Ovary (tissue), 3 donors: ENCODE results near the gene PHYH.

Experiments used
- EP300 ChIP-seq: sonication (generic); formaldehyde crosslinking; IDR thresholded peaks from one replicate; pipeline ENCODE4 v1.6.1; 2017; ENCODE audit warnings: antibody characterized with exemption
- POLR2A ChIP-seq: fragments of 450-650 bp; IDR thresholded peaks from one replicate; pipeline ENCODE4 v1.6.1; 2017; ENCODE audit warnings: antibody characterized with exemption, mild to moderate bottlenecking, moderate library complexity
- TF ChIP-seq, protein P1 (sequence below), 3 donors: fragments of 450-650 bp in 2 of 3; fragments of 200-600 bp in 1 of 3; IDR thresholded peaks; one replicate each; pipeline versions ENCODE4 v1.5.1 to v1.8.0; 2016 to 2022; ENCODE audit warnings: antibody characterized with exemption in 3 of 3, mild to moderate bottlenecking in 1 of 3
- donor health status: DM: no; HTN: no; CAD: no.

DNA sequence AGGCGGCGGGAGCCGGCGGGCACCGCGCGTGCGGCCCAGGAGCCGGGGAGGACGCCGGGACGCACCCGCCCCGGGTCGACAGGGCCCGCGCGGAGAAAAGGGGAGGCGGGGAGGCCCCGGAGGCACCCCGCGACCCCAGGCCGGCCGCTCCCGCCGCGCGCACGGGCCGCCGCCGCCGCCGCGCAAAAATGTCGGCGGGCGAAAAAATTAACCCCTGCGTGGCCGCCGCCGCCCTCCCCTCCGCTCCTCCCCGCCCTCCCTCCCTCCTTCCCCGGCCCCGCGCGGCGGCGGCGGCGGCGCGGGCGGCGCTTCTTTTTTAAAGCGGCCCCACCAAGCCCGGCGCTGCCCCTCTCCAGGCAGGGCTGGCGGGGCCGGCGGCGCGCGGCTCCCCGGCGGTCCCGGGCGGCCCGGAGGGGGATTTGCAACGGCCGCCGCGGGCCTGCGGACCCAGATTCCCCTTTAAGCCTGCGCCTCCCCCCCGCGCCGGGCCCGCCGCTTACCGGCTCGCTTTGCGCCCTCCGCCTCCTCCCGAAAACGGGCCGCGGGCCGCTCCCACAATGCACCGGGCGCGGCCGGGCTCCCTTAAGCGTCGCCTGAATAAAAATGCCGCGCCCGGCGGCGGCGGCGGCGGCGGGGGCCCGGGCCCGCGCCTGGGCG is 47.8 kb upstream of the PHYH start:
- TF ChIP-seq EP300 (no peak), POLR2A (peak; percentile 29)
- TF ChIP-seq, protein P1, sequence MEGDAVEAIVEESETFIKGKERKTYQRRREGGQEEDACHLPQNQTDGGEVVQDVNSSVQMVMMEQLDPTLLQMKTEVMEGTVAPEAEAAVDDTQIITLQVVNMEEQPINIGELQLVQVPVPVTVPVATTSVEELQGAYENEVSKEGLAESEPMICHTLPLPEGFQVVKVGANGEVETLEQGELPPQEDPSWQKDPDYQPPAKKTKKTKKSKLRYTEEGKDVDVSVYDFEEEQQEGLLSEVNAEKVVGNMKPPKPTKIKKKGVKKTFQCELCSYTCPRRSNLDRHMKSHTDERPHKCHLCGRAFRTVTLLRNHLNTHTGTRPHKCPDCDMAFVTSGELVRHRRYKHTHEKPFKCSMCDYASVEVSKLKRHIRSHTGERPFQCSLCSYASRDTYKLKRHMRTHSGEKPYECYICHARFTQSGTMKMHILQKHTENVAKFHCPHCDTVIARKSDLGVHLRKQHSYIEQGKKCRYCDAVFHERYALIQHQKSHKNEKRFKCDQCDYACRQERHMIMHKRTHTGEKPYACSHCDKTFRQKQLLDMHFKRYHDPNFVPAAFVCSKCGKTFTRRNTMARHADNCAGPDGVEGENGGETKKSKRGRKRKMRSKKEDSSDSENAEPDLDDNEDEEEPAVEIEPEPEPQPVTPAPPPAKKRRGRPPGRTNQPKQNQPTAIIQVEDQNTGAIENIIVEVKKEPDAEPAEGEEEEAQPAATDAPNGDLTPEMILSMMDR (IDR thresholded peaks at IDR 0.05): no peak
